ENCODE data around the gene IFT80.

- TF ChIP-seq CTCF (conservative IDR thresholded peaks at IDR 0.05; ENCODE audit: low read depth in 2 of 2) (no peak), NANOG (IDR thresholded peaks at IDR 0.05; ENCODE audit: borderline replicate concordance) (no peak), REST (IDR thresholded peaks at IDR 0.05; ENCODE audit: unreplicated experiment) (no peak), EZH2phosphoT487 (IDR thresholded peaks at IDR 0.05; ENCODE audit: unreplicated experiment) (no peak), POLR2AphosphoS5 (IDR thresholded peaks at IDR 0.05; ENCODE audit: low read depth) (no peak)
Observed at GRCh38 chr3:160224811-160225175, 174.2 kb downstream of the IFT80 start.

Data from GM23338 (cell line).